Fibroblast of lung (primary cell): ENCODE results near the gene NSFL1C. TPM values are rescaled to one million over a fixed set of nuclear protein-coding genes. Genes with fewer than 3 reads are reported as not detected.

Source experiments
- DNase-seq, 2 donors: peaks; one replicate each; pipeline versions ENCODE4 v3.0.0 to v3.0.0-alpha.2; 2010; ENCODE audit warnings: low read depth in 2 of 2
- H2AFZ ChIP-seq: 2 replicates; pipeline ENCODE4 v1.5.1; 2012; ENCODE audit warnings: low read length, control low read depth, inconsistent platforms
- H3K27ac ChIP-seq: 2 replicates; pipeline ENCODE4 v1.5.1; 2011; ENCODE audit warnings: low read length, control low read depth; ENCODE audit not compliant: insufficient read depth
- H3K27me3 ChIP-seq: 2 replicates; pipeline ENCODE4 v1.5.1; 2011; ENCODE audit warnings: mild to moderate bottlenecking, low read length; ENCODE audit not compliant: control insufficient read depth, insufficient read depth
- H3K36me3 ChIP-seq: 2 replicates; pipeline ENCODE4 v1.5.1; 2011; ENCODE audit warnings: low read length; ENCODE audit not compliant: control insufficient read depth, insufficient read depth
- H3K4me1 ChIP-seq: 2 replicates; pipeline ENCODE4 v1.5.1; 2011; ENCODE audit warnings: low read length; ENCODE audit not compliant: control insufficient read depth, insufficient read depth; ENCODE audit errors: extremely low read depth
- H3K4me2 ChIP-seq: 2 replicates; pipeline ENCODE4 v1.5.1; 2011; ENCODE audit warnings: low read length, control low read depth; ENCODE audit not compliant: insufficient read depth; ENCODE audit errors: extremely low read depth
- H3K4me3 ChIP-seq, 4 experiments: fragments of 200-600 bp in 1 of 4; sonication (generic) in 1 of 4; replicated peaks in 1 of 4; 2 replicates each; pipeline ENCODE4 v1.5.1; 2011 to 2016; ENCODE audit warnings: low read length in 4 of 4, low read depth in 3 of 4, mild to moderate bottlenecking in 3 of 4, control low read depth in 2 of 4, inconsistent platforms in 1 of 4, mixed read lengths in 1 of 4; ENCODE audit not compliant: insufficient read depth in 1 of 4; ENCODE audit errors: control extremely low read depth in 1 of 4
- H3K79me2 ChIP-seq: 2 replicates; pipeline ENCODE4 v1.5.1; 2012; ENCODE audit warnings: mild to moderate bottlenecking, low read length, inconsistent platforms; ENCODE audit not compliant: control insufficient read depth, insufficient read depth
- H3K9ac ChIP-seq: 2 replicates; pipeline ENCODE4 v1.5.1; 2011; ENCODE audit warnings: mild to moderate bottlenecking, low read length, control low read depth; ENCODE audit not compliant: insufficient read depth
- H3K9me3 ChIP-seq: 2 replicates; pipeline ENCODE4 v1.5.1; 2012; ENCODE audit warnings: low read depth, low read length; ENCODE audit not compliant: control insufficient read depth, insufficient read depth
- H4K20me1 ChIP-seq: 2 replicates; pipeline ENCODE4 v1.5.1; 2011; ENCODE audit warnings: low read length; ENCODE audit not compliant: control insufficient read depth, insufficient read depth; ENCODE audit errors: extremely low read depth
- CTCF ChIP-seq, 2 donors: IDR thresholded peaks in 1 of 2; conservative IDR thresholded peaks in 1 of 2; 1 replicate in 1 of 2; 2 replicates in 1 of 2; pipeline ENCODE4 v1.5.1; 2011 to 2012; ENCODE audit warnings: low read length in 2 of 2, control low read depth in 1 of 2, inconsistent platforms in 1 of 2, low read depth in 1 of 2, mild to moderate bottlenecking in 1 of 2
- EZH2 ChIP-seq: IDR thresholded peaks from 2 replicates; pipeline ENCODE4 v1.5.1; 2012; ENCODE audit warnings: low read length, control low read depth, mild to moderate bottlenecking; ENCODE audit errors: missing control alignments
- polyA plus RNA-seq, 2 donors: library from polyadenylated mRNA; depleted of rRNA in 1 of 2; stranded (reverse) in 1 of 2; unstranded in 1 of 2; fragments of >200 nt; gene quantifications; 2 replicates each; pipeline ENCODE4 v1.2.1, GENCODE V29; 2011 to 2012; ENCODE audit warnings: missing spikeins in 1 of 2
- total RNA-seq: library from RNA; depleted of rRNA; stranded (reverse); fragments of >200 nt; gene quantifications from 2 replicates; pipeline ENCODE4 v1.2.1, GENCODE V29; 2014

The NSFL1C gene
- total and polyA plus RNA-seq, 2 donors (not counting 1 experiment from before 2014, with no cell fraction given): 17.8 to 24.3 TPM

- Histone ChIP-seq H3K4me3 (no peak overlapping the region), H2AFZ (no peak overlapping the region), H3K9me3 (no peaks in the 10 kb centered on the region), H3K27me3 (peaks cover 2% of the 10 kb centered on the region), H3K27ac (no peak overlapping the region), H3K4me2 (no peak overlapping the region), H4K20me1 (no peaks in the 10 kb centered on the region), H3K36me3 (no peaks in the 10 kb centered on the region), H3K9ac (no peak overlapping the region), H3K79me2 (no peaks in the 10 kb centered on the region), H3K4me1 (no peaks in the 10 kb centered on the region)
- DNase-seq: no peak
- TF ChIP-seq CTCF (conservative IDR thresholded peaks at IDR 0.05 in 1 of 2, IDR thresholded peaks at IDR 0.05 in 1 of 2; ENCODE audit: low read depth in 1 of 2, low read length in 2 of 2) (no peak), EZH2 (no peak)
Observed at GRCh38 chr20:1474817-1475603, 8.4 kb upstream of the NSFL1C start.

GRCh38 chr20:1474325-1474724, 7.7 kb upstream of the NSFL1C start:
- H4K20me1 ChIP-seq: no peaks in the 10 kb centered on the region
- no peak overlapping the region for H2AFZ ChIP-seq
- peaks cover 2% of the 10 kb centered on the region for H3K27me3 ChIP-seq
- DNase-seq: no peak
- H3K36me3 ChIP-seq: no peaks in the 10 kb centered on the region
- no peak overlapping the region for H3K4me2 ChIP-seq
- H3K4me3 ChIP-seq: no peak overlapping the region
- peaks cover 3% of the 10 kb centered on the region for H3K4me1 ChIP-seq
- no peak overlapping the region for H3K9ac ChIP-seq
- no peak overlapping the region for H3K27ac ChIP-seq
- no peaks in the 10 kb centered on the region for H3K9me3 ChIP-seq
- no peaks in the 10 kb centered on the region for H3K79me2 ChIP-seq
- TF ChIP-seq CTCF (conservative IDR thresholded peaks at IDR 0.05 in 1 of 2, IDR thresholded peaks at IDR 0.05 in 1 of 2; ENCODE audit: low read depth in 1 of 2, low read length in 2 of 2) (no peak), EZH2 (no peak)

GRCh38 chr20:1473246-1474220, 6.9 kb upstream of the NSFL1C start:
- H3K36me3 ChIP-seq: no peaks in the 10 kb centered on the region
- H4K20me1 ChIP-seq: no peaks in the 10 kb centered on the region
- H3K4me2 ChIP-seq: no peak overlapping the region
- no peak overlapping the region for H2AFZ ChIP-seq
- H3K27ac ChIP-seq: no peak overlapping the region
- H3K79me2 ChIP-seq: no peaks in the 10 kb centered on the region
- no peak for DNase-seq
- H3K27me3 ChIP-seq: peaks cover 2% of the 10 kb centered on the region
- H3K4me1 ChIP-seq: peaks cover 3% of the 10 kb centered on the region
- no peak overlapping the region for H3K4me3 ChIP-seq
- no peak for TF ChIP-seq EZH2
- no peak for TF ChIP-seq CTCF (conservative IDR thresholded peaks at IDR 0.05 in 1 of 2, IDR thresholded peaks at IDR 0.05 in 1 of 2; ENCODE audit: low read depth in 1 of 2, low read length in 2 of 2)
- H3K9me3 ChIP-seq: no peaks in the 10 kb centered on the region
- no peak overlapping the region for H3K9ac ChIP-seq
